Common myeloid progenitor, CD34-positive (primary cell): ENCODE results near the gene SMIM17.

Experiments used
- CTCF ChIA-PET: fragments of 350-600 bp; sonication (Branson Sonifier 250); formaldehyde crosslinking; loops from one replicate; lab custom pipeline; 2021; ENCODE audit warnings: antibody characterized with exemption; lab: Charles Lee
- POLR2A ChIA-PET: fragments of 350-600 bp; sonication (Branson Sonifier 250); formaldehyde crosslinking; loops from one replicate; lab custom pipeline; 2021; ENCODE audit warnings: antibody characterized with exemption; lab: Charles Lee
- DNase-seq, 3 donors: peaks; one replicate each; pipeline versions ENCODE4 v3.0.0 to v3.0.0-alpha.2; 2013
- H3K27ac ChIP-seq, 2 experiments: 1 replicate in 1 of 2; 2 replicates in 1 of 2; pipeline ENCODE4 v1.7.0; 2013; ENCODE audit warnings: inconsistent platforms in 2 of 2, low read length in 2 of 2, mild to moderate bottlenecking in 2 of 2, low read depth in 1 of 2, moderate library complexity in 1 of 2; ENCODE audit not compliant: severe bottlenecking in 2 of 2, insufficient read depth in 1 of 2, poor library complexity in 1 of 2
- H3K27me3 ChIP-seq, 5 experiments: replicated peaks in 2 of 5; 1 replicate in 3 of 5; 2 replicates in 2 of 5; pipeline versions ENCODE4 v1.6.1 to v1.7.0; 2013; ENCODE audit warnings: low read length in 4 of 5, mild to moderate bottlenecking in 2 of 5, moderate library complexity in 2 of 5, inconsistent platforms in 1 of 5; ENCODE audit not compliant: insufficient read depth in 5 of 5, control insufficient read depth in 4 of 5
- H3K36me3 ChIP-seq, 4 experiments: 1 replicate in 2 of 4; 2 replicates in 2 of 4; pipeline versions ENCODE4 v1.6.1 to v1.7.0; 2013; ENCODE audit warnings: low read length in 3 of 4, control low read depth in 1 of 4, mild to moderate bottlenecking in 1 of 4; ENCODE audit not compliant: control insufficient read depth in 4 of 4, insufficient read depth in 4 of 4
- H3K4me1 ChIP-seq, 4 experiments: 1 replicate in 3 of 4; 2 replicates in 1 of 4; pipeline versions ENCODE4 v1.6.1 to v1.7.1; 2013; ENCODE audit warnings: low read length in 3 of 4, mild to moderate bottlenecking in 3 of 4, control low read depth in 1 of 4, inconsistent platforms in 1 of 4, moderate library complexity in 1 of 4; ENCODE audit not compliant: control insufficient read depth in 4 of 4, insufficient read depth in 4 of 4; ENCODE audit errors: control extremely low read depth in 1 of 4
- H3K4me3 ChIP-seq, 7 experiments: 1 replicate in 4 of 7; 2 replicates in 3 of 7; pipeline versions ENCODE4 v1.5.1 to v1.7.0; 2013; ENCODE audit warnings: mild to moderate bottlenecking in 7 of 7, low read length in 6 of 7, moderate library complexity in 6 of 7, inconsistent platforms in 2 of 7, low read depth in 2 of 7, control low read depth in 1 of 7; ENCODE audit not compliant: insufficient read depth in 4 of 7, control insufficient read depth in 1 of 7; ENCODE audit errors: extremely low read depth in 1 of 7
- H3K9me3 ChIP-seq, 5 experiments: 1 replicate in 4 of 5; 2 replicates in 1 of 5; pipeline versions ENCODE4 v1.6.1 to v1.7.1; 2013; ENCODE audit warnings: low read length in 4 of 5, mild to moderate bottlenecking in 2 of 5, inconsistent platforms in 1 of 5, low read depth in 1 of 5, moderate library complexity in 1 of 5; ENCODE audit not compliant: control insufficient read depth in 4 of 5, insufficient read depth in 2 of 5; ENCODE audit errors: control extremely low read depth in 1 of 5
- WGBS: methylation state at CpG from one replicate; pipeline ENCODE4 v1.1.5; 2013; ENCODE audit not compliant: insufficient coverage; 5-methylcytosine and 5-hydroxymethylcytosine counted together

The SMIM17 gene

DNA sequence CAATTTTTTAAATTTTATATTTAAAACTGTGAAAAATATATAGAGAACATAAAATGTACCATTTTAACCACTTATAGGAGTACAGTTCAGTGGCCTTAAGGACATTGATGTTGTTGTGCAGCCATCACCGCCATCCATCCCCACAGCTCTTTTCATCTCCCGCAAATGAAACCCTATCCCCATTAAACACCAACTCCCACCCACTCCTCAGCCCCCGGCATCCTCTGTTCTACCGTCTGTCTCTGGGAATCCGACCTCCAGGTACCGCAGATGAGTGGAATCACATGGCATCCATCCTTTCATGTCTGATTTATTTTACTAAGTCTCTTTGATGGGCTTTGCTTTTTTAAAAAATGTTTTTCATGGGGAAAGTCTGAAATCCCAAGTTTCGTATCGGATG is 23.8 kb upstream of the SMIM17 start:
- Histone ChIP-seq H3K36me3 (peaks cover 6 to 73% (median 35%) of the 10 kb centered on the region in 4 experiments), H3K4me1 (no peaks in the 10 kb centered on the region), H3K27me3 (no peaks in the 10 kb centered on the region), H3K4me3 (no peak overlapping the region), H3K27ac (no peak overlapping the region), H3K9me3 (peaks cover 9 to 96% (median 76%) of the 10 kb centered on the region in 5 experiments)
- DNase-seq: no peak
- 84% methylated on average over 6 of the region's 8 CpGs for WGBS
- ChIA-PET CTCF (no interaction called here), POLR2A (no interaction called here)

DNA sequence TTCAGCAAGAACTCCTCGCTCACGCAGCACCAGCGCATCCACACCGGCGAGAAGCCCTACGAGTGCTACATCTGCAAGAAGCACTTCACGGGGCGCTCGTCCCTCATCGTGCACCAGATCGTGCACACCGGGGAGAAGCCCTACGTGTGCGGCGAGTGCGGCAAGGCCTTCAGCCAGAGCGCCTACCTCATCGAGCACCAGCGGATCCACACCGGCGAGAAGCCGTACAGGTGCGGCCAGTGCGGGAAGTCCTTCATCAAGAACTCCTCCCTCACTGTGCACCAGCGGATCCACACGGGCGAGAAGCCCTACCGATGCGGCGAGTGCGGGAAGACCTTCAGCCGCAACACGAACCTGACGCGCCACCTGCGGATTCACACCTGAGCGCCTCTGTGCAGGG is 20.6 kb upstream of the SMIM17 start:
- DNase-seq: no peak
- Histone ChIP-seq H3K27me3 (no peaks in the 10 kb centered on the region), H3K4me3 (no peak overlapping the region), H3K27ac (no peak overlapping the region), H3K9me3 (peaks cover 3 to 91% (median 77%) of the 10 kb centered on the region in 5 experiments), H3K36me3 (peaks cover 5 to 75% (median 40%) of the 10 kb centered on the region in 4 experiments), H3K4me1 (no peaks in the 10 kb centered on the region)
- ChIA-PET CTCF (no interaction called here), POLR2A (no interaction called here)
- over 99% methylated on average over 36 of the region's 37 CpGs for WGBS

DNA sequence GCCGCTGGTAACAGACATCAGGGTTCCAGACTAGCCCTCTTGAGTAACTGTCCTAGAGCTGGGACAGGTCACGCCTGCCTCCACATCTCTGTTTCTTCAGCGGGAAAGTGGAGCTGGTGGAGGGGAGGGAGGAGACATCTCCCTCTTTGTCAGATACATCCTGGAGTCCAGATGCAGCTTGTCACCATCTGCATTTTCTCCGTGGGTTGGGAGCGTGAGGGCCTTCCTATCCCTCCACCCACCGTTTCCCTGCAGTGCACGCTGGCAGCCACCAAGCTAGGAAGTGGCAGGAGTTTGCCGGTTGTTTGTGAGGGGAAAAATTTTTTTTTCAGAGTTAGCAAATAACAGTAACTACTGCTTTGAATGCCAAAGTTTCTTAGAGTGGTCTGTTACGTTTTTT is 20.0 kb upstream of the SMIM17 start:
- DNase-seq: no peak
- H3K4me1 ChIP-seq: no peaks in the 10 kb centered on the region
- H3K9me3 ChIP-seq: peaks cover 3 to 91% (median 72%) of the 10 kb centered on the region in 5 experiments
- POLR2A ChIA-PET: no interaction called here
- peaks cover 5 to 69% (median 35%) of the 10 kb centered on the region in 4 experiments for H3K36me3 ChIP-seq
- CTCF ChIA-PET: no interaction called here
- no peaks in the 10 kb centered on the region for H3K27me3 ChIP-seq
- peak overlapping the region in 1 of 7 experiments; percentile 24 for H3K4me3 ChIP-seq
- WGBS: 90% methylated on average over 2 of the region's 9 CpGs
- no peak overlapping the region for H3K27ac ChIP-seq

DNA sequence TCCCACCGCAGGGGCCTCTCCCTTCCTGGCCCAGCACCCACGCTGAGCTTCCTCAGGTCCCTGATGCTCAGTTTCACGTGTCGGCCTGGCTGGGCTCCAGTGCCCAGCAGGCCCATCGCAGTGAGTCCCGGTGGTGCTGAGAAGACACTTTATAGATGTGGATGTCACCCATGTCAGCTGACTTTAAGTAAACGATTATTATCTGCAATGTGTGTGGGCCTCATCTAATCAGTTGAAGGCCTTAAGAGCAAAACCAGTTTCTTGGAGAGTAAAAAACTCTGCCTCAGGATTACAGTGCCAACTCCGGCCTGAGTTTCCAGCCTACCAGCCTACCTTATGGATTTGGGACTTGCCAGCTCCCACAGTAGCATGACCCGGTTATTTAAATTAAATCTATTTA is 17.3 kb upstream of the SMIM17 start:
- WGBS: 100% methylated on average over 8 of the region's 9 CpGs
- DNase-seq: no peak
- Histone ChIP-seq H3K27me3 (no peaks in the 10 kb centered on the region), H3K27ac (no peak overlapping the region), H3K4me1 (no peaks in the 10 kb centered on the region), H3K4me3 (no peak overlapping the region), H3K9me3 (peaks cover 0 to 89% (median 69%) of the 10 kb centered on the region in 5 experiments), H3K36me3 (peaks cover 5 to 49% (median 31%) of the 10 kb centered on the region in 4 experiments)
- ChIA-PET CTCF (no interaction called here), POLR2A (no interaction called here)

DNA sequence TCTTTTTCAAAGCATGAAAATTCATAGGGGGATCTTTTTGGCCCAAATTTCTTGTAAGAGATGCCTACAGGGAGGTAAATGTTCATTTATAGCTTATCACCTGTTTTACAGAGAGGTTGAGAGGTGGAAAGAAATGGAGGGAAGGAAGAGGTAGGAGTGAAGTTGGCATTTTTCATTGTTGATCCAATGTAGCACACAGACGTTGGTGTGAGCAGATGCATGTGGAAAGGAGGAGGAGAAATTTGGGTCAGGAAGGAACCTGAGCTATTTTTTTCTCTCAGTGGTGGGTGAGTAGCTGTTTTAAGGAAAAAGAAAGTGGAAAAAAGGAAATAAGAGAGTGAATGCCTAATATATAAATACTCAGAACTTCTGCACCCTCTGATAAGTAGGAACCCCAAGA is 9.9 kb upstream of the SMIM17 start:
- H3K4me3 ChIP-seq: no peak overlapping the region
- ChIA-PET CTCF (interaction anchor here (0.9 kb wide), 1 partner anchor 9 kb away, joined by 3 read pairs; no protein-coding TSS in a partner anchor), POLR2A (no interaction called here)
- no peak overlapping the region for H3K27ac ChIP-seq
- WGBS: 43% methylated on average over 1 of the region's 1 CpG
- peaks cover 0 to 56% (median 41%) of the 10 kb centered on the region in 5 experiments for H3K9me3 ChIP-seq
- no peaks in the 10 kb centered on the region for H3K36me3 ChIP-seq
- H3K4me1 ChIP-seq: no peaks in the 10 kb centered on the region
- DNase-seq: no peak
- H3K27me3 ChIP-seq: no peaks in the 10 kb centered on the region

DNA sequence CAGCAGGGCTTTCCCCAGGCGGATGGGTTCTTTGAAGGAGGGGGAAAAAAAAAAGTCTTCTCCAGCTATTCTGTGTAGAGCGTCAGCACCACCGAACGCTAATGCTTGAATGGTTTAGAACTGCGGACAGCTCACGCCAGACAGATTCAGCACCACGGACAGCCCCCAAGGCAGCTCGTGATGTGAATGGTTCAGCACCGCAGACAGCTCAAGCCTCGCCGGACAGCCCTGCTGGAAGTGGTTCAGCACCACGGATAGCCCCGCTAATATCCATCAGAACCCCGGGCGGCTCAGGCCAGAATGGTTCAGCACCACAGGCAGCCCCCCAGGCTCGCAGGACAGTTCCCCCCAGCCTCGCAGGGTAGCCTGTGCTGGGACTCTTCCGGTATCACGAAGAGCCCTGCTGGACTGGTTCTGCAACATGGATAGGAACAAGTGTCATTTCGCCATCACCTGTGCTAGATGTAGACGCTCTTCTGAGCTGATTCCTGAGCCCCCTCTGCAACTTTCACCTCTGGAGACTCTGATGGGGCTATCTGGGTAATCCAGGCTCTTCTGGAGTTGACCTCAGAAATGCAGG is 4.9 kb upstream of the SMIM17 start:
- POLR2A ChIA-PET: no interaction called here
- no peaks in the 10 kb centered on the region for H3K36me3 ChIP-seq
- H3K27ac ChIP-seq: no peak overlapping the region
- peak; percentile 90 to 94 (median 93) for DNase-seq
- peaks cover 3 to 36% (median 28%) of the 10 kb centered on the region in 5 experiments for H3K9me3 ChIP-seq
- 15% methylated on average over 21 of the region's 21 CpGs for WGBS
- CTCF ChIA-PET: interaction anchor here (0.7 kb wide), 1 partner anchor 384 kb away, joined by 3 read pairs; no protein-coding TSS in a partner anchor
- H3K27me3 ChIP-seq: peaks cover 3 to 17% (median 4%) of the 10 kb centered on the region in 5 experiments
- no peaks in the 10 kb centered on the region for H3K4me1 ChIP-seq
- no peak overlapping the region for H3K4me3 ChIP-seq

DNA sequence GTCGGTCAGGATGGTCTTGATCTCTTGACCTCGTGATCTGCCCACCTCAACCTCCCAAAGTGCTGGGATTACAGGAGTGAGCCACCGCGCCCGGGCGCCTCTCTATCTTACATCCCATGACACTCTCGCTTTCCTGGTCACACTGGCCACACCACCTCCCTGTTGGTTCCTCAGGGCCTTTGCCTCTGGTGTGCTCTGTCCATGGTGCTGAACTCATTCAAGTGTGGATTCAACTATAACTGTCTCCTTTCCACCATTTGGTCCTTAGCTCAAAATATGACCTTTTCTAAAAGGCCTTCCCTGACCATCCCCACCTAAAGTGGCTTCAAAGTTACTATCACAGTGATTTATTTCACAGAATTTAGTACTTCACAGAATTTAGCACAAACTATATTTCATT is 3.7 kb upstream of the SMIM17 start:
- WGBS: 28% methylated on average over 7 of the region's 7 CpGs
- POLR2A ChIA-PET: no interaction called here

More for the DNA sequence above, 3.7 kb upstream of the SMIM17 start:
- H3K27me3 ChIP-seq: peaks cover 3 to 28% (median 9%) of the 10 kb centered on the region in 5 experiments
- CTCF ChIA-PET: no interaction called here
- peaks cover 3 to 36% (median 29%) of the 10 kb centered on the region in 5 experiments for H3K9me3 ChIP-seq
- peak; percentile 13 to 47 (median 40) for DNase-seq
- no peaks in the 10 kb centered on the region for H3K4me1 ChIP-seq
- H3K36me3 ChIP-seq: no peaks in the 10 kb centered on the region
- H3K27ac ChIP-seq: no peak overlapping the region
- H3K4me3 ChIP-seq: no peak overlapping the region
